H1 (cell line): ENCODE measurements around the gene BCKDHB. TPM values are rescaled to one million over a fixed set of nuclear protein-coding genes. Genes with fewer than 3 reads are reported as not detected.

Experiments
- CTCF ChIA-PET: fragments of 300-600 bp; sonication (Branson Sonifier 250); formaldehyde crosslinking; loops from one replicate; lab custom pipeline; 2021; ENCODE audit not compliant: partially characterized antibody; lab: Charles Lee
- POLR2A ChIA-PET: fragments of 300-600 bp; sonication (Branson Sonifier 250); formaldehyde crosslinking; loops from one replicate; lab custom pipeline; 2021; ENCODE audit warnings: inconsistent platforms; ENCODE audit not compliant: partially characterized antibody; lab: Charles Lee
- DNase-seq, 2 experiments: peaks; one replicate each; pipeline versions ENCODE4 v3.0.0 to v3.0.0-alpha.2; 2010 to 2022; ENCODE audit warnings: low spot score in 2 of 2, low read depth in 1 of 2, mixed read lengths in 1 of 2
- FAIRE-seq: peaks from 2 replicates; lab custom pipeline; 2011; peaks lifted over from hg19 to GRCh38; lab: Jason Lieb, UNC
- H2AFZ ChIP-seq: 2 replicates; pipeline ENCODE4 v1.8.1; 2012; ENCODE audit warnings: low read length, inconsistent platforms
- H2AK5ac ChIP-seq: 2 replicates; pipeline ENCODE4 v1.6.1; 2013; ENCODE audit warnings: low read depth, low read length
- H2BK120ac ChIP-seq: replicated peaks from 2 replicates; pipeline ENCODE3; 2013; ENCODE audit warnings: low read depth, low read length, inconsistent platforms
- H2BK12ac ChIP-seq: 2 replicates; pipeline ENCODE4 v1.6.1; 2013; ENCODE audit warnings: low read depth, low read length
- H2BK15ac ChIP-seq: 2 replicates; pipeline ENCODE4 v1.6.1; 2013; ENCODE audit warnings: low read length
- H2BK20ac ChIP-seq: 2 replicates; pipeline ENCODE4 v1.6.1; 2013; ENCODE audit warnings: low read length
- H2BK5ac ChIP-seq: 2 replicates; pipeline ENCODE4 v1.6.1; 2013; ENCODE audit warnings: low read depth, low read length
- H3K14ac ChIP-seq: 2 replicates; pipeline ENCODE4 v1.6.1; 2013; ENCODE audit warnings: inconsistent platforms; ENCODE audit not compliant: insufficient read length
- H3K18ac ChIP-seq: 2 replicates; pipeline ENCODE4 v1.6.1; 2013; ENCODE audit warnings: low read length; ENCODE audit errors: extremely low read depth
- H3K23ac ChIP-seq: 2 replicates; pipeline ENCODE4 v1.6.1; 2013; ENCODE audit warnings: inconsistent platforms; ENCODE audit not compliant: insufficient read length
- H3K23me2 ChIP-seq: 2 replicates; pipeline ENCODE4 v1.6.1; 2013; ENCODE audit warnings: low read depth, low read length
- H3K27ac ChIP-seq: 2 replicates; pipeline ENCODE4 v1.6.1; 2011; ENCODE audit warnings: low read depth, low read length, inconsistent platforms
- H3K27me3 ChIP-seq, 4 experiments: replicated peaks in 1 of 4; 1 replicate in 1 of 4; 2 replicates in 3 of 4; pipeline versions ENCODE4 v1.6.1 to v1.8.1; 2011 to 2013; ENCODE audit warnings: low read length in 3 of 4, mild to moderate bottlenecking in 3 of 4, inconsistent platforms in 2 of 4, mixed read lengths in 2 of 4, moderate library complexity in 1 of 4; ENCODE audit not compliant: control insufficient read depth in 3 of 4, insufficient read depth in 3 of 4; ENCODE audit errors: extremely low read depth in 1 of 4
- H3K36me3 ChIP-seq, 4 experiments: 2 replicates each; pipeline versions ENCODE4 v1.6.1 to v1.8.1; 2011 to 2013; ENCODE audit warnings: mild to moderate bottlenecking in 4 of 4, low read length in 3 of 4, moderate library complexity in 2 of 4, control low read depth in 1 of 4, inconsistent platforms in 1 of 4; ENCODE audit not compliant: insufficient read depth in 4 of 4, control insufficient read depth in 2 of 4
- H3K4ac ChIP-seq: replicated peaks from 2 replicates; pipeline ENCODE3; 2013; ENCODE audit warnings: low read length, low read depth, mixed read lengths, inconsistent platforms; ENCODE audit not compliant: insufficient read length
- H3K4me1 ChIP-seq, 4 experiments: replicated peaks in 1 of 4; 1 replicate in 1 of 4; 2 replicates in 3 of 4; pipeline versions ENCODE4 v1.6.1 to v1.8.1; 2011 to 2013; ENCODE audit warnings: low read length in 3 of 4, inconsistent platforms in 2 of 4, mixed read lengths in 1 of 4; ENCODE audit not compliant: insufficient read depth in 4 of 4, control insufficient read depth in 3 of 4
- H3K4me2 ChIP-seq, 2 experiments: 2 replicates each; pipeline versions ENCODE4 v1.6.1 to v1.8.1; 2011 to 2013; ENCODE audit warnings: low read depth in 2 of 2, low read length in 2 of 2, control low read depth in 1 of 2, inconsistent platforms in 1 of 2, mild to moderate bottlenecking in 1 of 2; ENCODE audit not compliant: insufficient read depth in 1 of 2
- H3K4me3 ChIP-seq, 4 experiments: fragments of 200-600, 300-600 bp in 1 of 4; sonication (generic), shearing (Covaris generic), sonication (Bioruptor Twin) in 1 of 4; 2 replicates each; pipeline versions ENCODE4 v1.5.1 to v1.8.1; 2011 to 2016; ENCODE audit warnings: low read length in 4 of 4, low read depth in 3 of 4, control low read depth in 2 of 4, inconsistent platforms in 2 of 4, mild to moderate bottlenecking in 2 of 4, mixed read lengths in 1 of 4, moderate library complexity in 1 of 4; ENCODE audit not compliant: insufficient read depth in 2 of 4; ENCODE audit errors: extremely low read depth in 1 of 4
- H3K56ac ChIP-seq: replicated peaks from 2 replicates; pipeline ENCODE3; 2013; ENCODE audit warnings: low read depth, mild to moderate bottlenecking, mixed read lengths, low read length, inconsistent platforms; ENCODE audit not compliant: insufficient read length
- H3K79me1 ChIP-seq: 2 replicates; pipeline ENCODE4 v1.6.1; 2013; ENCODE audit warnings: low read depth, low read length, control low read depth
- H3K79me2 ChIP-seq, 2 experiments: 2 replicates each; pipeline versions ENCODE4 v1.6.1 to v1.8.1; 2012 to 2013; ENCODE audit warnings: low read length in 2 of 2, mild to moderate bottlenecking in 2 of 2, inconsistent platforms in 1 of 2; ENCODE audit not compliant: insufficient read depth in 2 of 2, control insufficient read depth in 1 of 2
- H3K9ac ChIP-seq, 4 experiments: replicated peaks in 1 of 4; 1 replicate in 1 of 4; 2 replicates in 3 of 4; pipeline versions ENCODE4 v1.6.1 to v1.8.1; 2011 to 2013; ENCODE audit warnings: low read depth in 3 of 4, low read length in 3 of 4, control low read depth in 2 of 4, mild to moderate bottlenecking in 2 of 4, moderate library complexity in 2 of 4, inconsistent platforms in 1 of 4; ENCODE audit errors: extremely low read depth in 1 of 4
- H3K9me3 ChIP-seq, 2 experiments: 2 replicates each; pipeline versions ENCODE4 v1.6.1 to v1.8.1; 2012 to 2013; ENCODE audit warnings: mild to moderate bottlenecking in 2 of 2, moderate library complexity in 2 of 2, control low read depth in 1 of 2, inconsistent platforms in 1 of 2, low read depth in 1 of 2, low read length in 1 of 2, mixed read lengths in 1 of 2; ENCODE audit not compliant: insufficient read depth in 2 of 2
- H4K20me1 ChIP-seq, 2 experiments: replicated peaks in 1 of 2; 2 replicates each; pipeline versions ENCODE3 to v1.8.1; 2011 to 2013; ENCODE audit warnings: inconsistent platforms in 2 of 2, low read length in 2 of 2, mild to moderate bottlenecking in 1 of 2; ENCODE audit not compliant: insufficient read depth in 2 of 2, control insufficient read depth in 1 of 2
- H4K5ac ChIP-seq: 2 replicates; pipeline ENCODE4 v1.6.1; 2013; ENCODE audit warnings: low read length, low read depth, mixed read lengths, inconsistent platforms; ENCODE audit not compliant: insufficient read length
- H4K8ac ChIP-seq: 2 replicates; pipeline ENCODE4 v1.8.0; 2013; ENCODE audit warnings: mild to moderate bottlenecking, moderate library complexity, low read length, inconsistent platforms; ENCODE audit not compliant: insufficient read depth; ENCODE audit errors: extremely low read depth
- H4K91ac ChIP-seq: replicated peaks from 2 replicates; pipeline ENCODE3; 2013; ENCODE audit warnings: low read length, mixed read lengths, inconsistent platforms; ENCODE audit not compliant: insufficient read length
- ATF3 ChIP-seq: IDR thresholded peaks from 2 replicates; pipeline ENCODE4 v1.6.1; 2011; ENCODE audit warnings: low read depth, mild to moderate bottlenecking, low read length; ENCODE audit not compliant: insufficient read depth
- CBX5 ChIP-seq: fragments of 300-800, 300-1000 bp; sonication (generic); IDR thresholded peaks from 2 replicates; pipeline ENCODE4 v1.7.1; 2016; ENCODE audit warnings: antibody characterized with exemption, low read length, low read depth
- HDAC2 ChIP-seq, 2 experiments: fragments of 300-600 bp in 1 of 2; sonication (generic) in 1 of 2; IDR thresholded peaks; 2 replicates each; pipeline ENCODE4 v1.6.1; 2011 to 2012; ENCODE audit warnings: low read depth in 2 of 2, low read length in 2 of 2, mild to moderate bottlenecking in 2 of 2, moderate library complexity in 2 of 2, borderline replicate concordance in 1 of 2, inconsistent platforms in 1 of 2
- JUN ChIP-seq: IDR thresholded peaks from 2 replicates; pipeline ENCODE4 v1.6.1; 2011; ENCODE audit warnings: low read depth, mild to moderate bottlenecking, improper control_type of control experiment, low read length
- JUND ChIP-seq: IDR thresholded peaks from 2 replicates; pipeline ENCODE4 v1.6.1; 2011; ENCODE audit warnings: mild to moderate bottlenecking, improper control_type of control experiment, low read length
- MAX ChIP-seq: IDR thresholded peaks from 2 replicates; pipeline ENCODE4 v1.6.1; 2012; ENCODE audit warnings: inconsistent platforms
- POLR2AphosphoS5 ChIP-seq: IDR thresholded peaks from 2 replicates; pipeline ENCODE4 v1.6.1; 2011; ENCODE audit warnings: low read depth, low read length
- POU5F1 ChIP-seq: IDR thresholded peaks from 2 replicates; pipeline ENCODE4 v1.6.1; 2011; ENCODE audit warnings: low read depth, mild to moderate bottlenecking, low read length, moderate library complexity
- SP2 ChIP-seq: IDR thresholded peaks from 2 replicates; pipeline ENCODE4 v1.6.1; 2012; ENCODE audit warnings: mild to moderate bottlenecking, low read length, inconsistent platforms
- WGBS, 2 experiments: shearing (Covaris generic) in 1 of 2; methylation state at CpG; one replicate each; pipeline versions ENCODE4 v1.1.6 to v1.1.7; 2013 to 2015; ENCODE audit warnings: low lambda C conversion rate in 2 of 2, mixed read lengths in 2 of 2, inconsistent platforms in 1 of 2, low coverage in 1 of 2, missing lambda C conversion rate in 1 of 2; ENCODE audit not compliant: insufficient replicate concordance in 2 of 2, insufficient coverage in 1 of 2, insufficient read length in 1 of 2; ENCODE audit errors: extremely low coverage in 1 of 2, missing lambda C conversion rate in 1 of 2; 5-methylcytosine and 5-hydroxymethylcytosine counted together
- polyA plus RNA-seq, 7 experiments: library from polyadenylated mRNA; depleted of rRNA in 3 of 7; stranded (reverse) in 5 of 7; unstranded in 2 of 7; fragments of >200 nt in 5 of 7; fragments of 200-250 nt in 2 of 7; gene quantifications; 1 replicate in 5 of 7; 2 replicates in 1 of 7; 4 replicates in 1 of 7; pipeline versions ENCODE4 v1.2.1 to v1.2.3, GENCODE V29; 2011 to 2013; ENCODE audit warnings: missing spikeins in 2 of 7, mixed read lengths in 2 of 7
- total RNA-seq: library from RNA; stranded (reverse); fragmentation: NEBNext Ultra II Directional; extraction: Animal tissue kit (Norgen Biotek cat#: 25700); gene quantifications from 2 replicates; pipeline ENCODE4 v1.2.1, GENCODE V29; 2021

BCKDHB gene
- total and polyA plus RNA-seq, 2 of the 8 experiments (the other 6 are each of a cell fraction or from before 2014, with no cell fraction given): 22.1 to 30.8 TPM

- H3K18ac ChIP-seq: no peak overlapping the region
- H3K4me1 ChIP-seq: no peaks in the 10 kb centered on the region
- ChIA-PET CTCF (interaction anchor here (0.7 to 3.4 kb wide), 2 partner anchors 9 to 318 kb away, joined by 3 to 24 read pairs; no protein-coding TSS in a partner anchor), POLR2A (no interaction called here)
- DNase-seq (no peak), FAIRE-seq (no peak)
- H3K79me2 ChIP-seq: no peaks in the 10 kb centered on the region
- H4K91ac ChIP-seq: no peak overlapping the region
- no peak overlapping the region for H3K4me3 ChIP-seq
- H3K14ac ChIP-seq: no peak overlapping the region
- H2BK5ac ChIP-seq: no peak overlapping the region
- H2BK20ac ChIP-seq: no peak overlapping the region
- no peak overlapping the region for H2AFZ ChIP-seq
- H3K9me3 ChIP-seq: no peaks in the 10 kb centered on the region
- H3K4me2 ChIP-seq: no peak overlapping the region
- no peaks in the 10 kb centered on the region for H3K79me1 ChIP-seq
- H3K56ac ChIP-seq: no peak overlapping the region
- no peak overlapping the region for H4K8ac ChIP-seq
- H3K23me2 ChIP-seq: no peaks in the 10 kb centered on the region; the same call in 1 of the 2 replicates
- H2BK15ac ChIP-seq: no peak overlapping the region
- no peak overlapping the region for H2BK120ac ChIP-seq
- 95% methylated on average over 4 of the region's 4 CpGs; no CpG with 5 or more reads in 1 of the 2 experiments for WGBS, 2 experiments
- H3K23ac ChIP-seq: no peak overlapping the region
- no peak overlapping the region for H3K4ac ChIP-seq
- H3K27ac ChIP-seq: no peak overlapping the region
- TF ChIP-seq MAX (no peak), POLR2AphosphoS5 (no peak), JUND (no peak), CBX5 (no peak), JUN (no peak), POU5F1 (no peak), SP2 (no peak), HDAC2 (IDR thresholded peaks at IDR 0.05; ENCODE audit: borderline replicate concordance in 1 of 2, low read depth in 2 of 2, low read length in 2 of 2) (no peak), ATF3 (no peak)
- H2AK5ac ChIP-seq: no peak overlapping the region
- H3K9ac ChIP-seq: no peak overlapping the region
- H3K36me3 ChIP-seq: peaks cover 0 to 6% (median 1%) of the 10 kb centered on the region in 4 experiments; a peak in 3 of 8 replicates
- no peak overlapping the region for H2BK12ac ChIP-seq
- H4K5ac ChIP-seq: no peak overlapping the region
- no peaks in the 10 kb centered on the region for H3K27me3 ChIP-seq
- H4K20me1 ChIP-seq: no peaks in the 10 kb centered on the region
Measured at GRCh38 chr6:80205404-80205803, 98.9 kb downstream of the BCKDHB start.
